IMR-90 (cell line): Measurements from ENCODE around the gene CD274. TPM values are rescaled to one million over a fixed set of nuclear protein-coding genes. Genes with fewer than 3 reads are reported as not detected.

Experiments
- ATAC-seq: fragments of 200-7000 bp; cut with Tn5 transposase; 2 replicates; pipeline ENCODE4 v1.9.1; 2020; ENCODE audit warnings: low read depth, mild to moderate bottlenecking, moderate library complexity
- BruUV-seq: library from RNA; stranded (reverse); fragments of 400-500 nt; replicated peaks from 2 replicates; lab custom pipeline; 2021; lab: Mats Ljungman, UMichigan
- CTCF ChIA-PET: fragments of 300-600 bp; formaldehyde crosslinking; extraction: SDS; loops from one replicate; lab custom pipeline; 2021; ENCODE audit warnings: antibody characterized with exemption; lab: Yijun Ruan, JAX
- POLR2A ChIA-PET: fragments of 300-600 bp; sonication (Branson Sonifier 250); formaldehyde crosslinking; loops from one replicate; lab custom pipeline; 2022; ENCODE audit warnings: antibody characterized with exemption; ENCODE audit not compliant: unreplicated experiment; lab: Charles Lee
- DNase-seq: peaks from one replicate; pipeline ENCODE4 v3.0.0; 2013
- H2AFZ ChIP-seq: replicated peaks from 2 replicates; pipeline ENCODE3; 2013; ENCODE audit warnings: low read length, mild to moderate bottlenecking; ENCODE audit not compliant: poor library complexity
- H2AK5ac ChIP-seq: 2 replicates; pipeline ENCODE4 v1.6.1; 2013; ENCODE audit warnings: low read depth, low read length, inconsistent platforms
- H2AK9ac ChIP-seq: replicated peaks from 2 replicates; pipeline ENCODE3; 2013; ENCODE audit warnings: mild to moderate bottlenecking, low read depth, low read length, moderate library complexity; ENCODE audit not compliant: poor library complexity
- H2BK120ac ChIP-seq: 2 replicates; pipeline ENCODE4 v1.6.1; 2013; ENCODE audit warnings: low read depth, low read length, inconsistent platforms
- H2BK15ac ChIP-seq: 3 replicates; pipeline ENCODE4 v1.6.1; 2013; ENCODE audit warnings: low read depth, low read length, inconsistent platforms
- H2BK20ac ChIP-seq: 2 replicates; pipeline ENCODE4 v1.6.1; 2013; ENCODE audit warnings: low read depth, mild to moderate bottlenecking, inconsistent platforms, low read length, moderate library complexity
- H2BK5ac ChIP-seq: 2 replicates; pipeline ENCODE4 v1.6.1; 2013; ENCODE audit warnings: mild to moderate bottlenecking, low read depth, low read length, inconsistent platforms; ENCODE audit not compliant: poor library complexity, severe bottlenecking
- H3K14ac ChIP-seq: replicated peaks from 2 replicates; pipeline ENCODE4 v1.6.1; 2013; ENCODE audit warnings: low read depth, low read length, inconsistent platforms
- H3K18ac ChIP-seq: 2 replicates; pipeline ENCODE4 v1.6.1; 2013; ENCODE audit warnings: low read depth, low read length, control low read depth
- H3K23ac ChIP-seq: 2 replicates; pipeline ENCODE4 v1.6.1; 2013; ENCODE audit warnings: low read depth, low read length, inconsistent platforms
- H3K27ac ChIP-seq: 2 replicates; pipeline ENCODE4 v1.5.1; 2013; ENCODE audit warnings: mild to moderate bottlenecking, control low read depth, low read length; ENCODE audit not compliant: insufficient read depth
- H3K27me3 ChIP-seq: 2 replicates; pipeline ENCODE4 v1.6.1; 2013; ENCODE audit warnings: low read length; ENCODE audit not compliant: control insufficient read depth, insufficient read depth
- H3K36me3 ChIP-seq: 2 replicates; pipeline ENCODE4 v1.6.1; 2013; ENCODE audit warnings: low read length, mixed read lengths; ENCODE audit not compliant: control insufficient read depth, insufficient read depth
- H3K4ac ChIP-seq: 2 replicates; pipeline ENCODE4 v1.6.1; 2013; ENCODE audit warnings: low read depth, low read length, inconsistent platforms
- H3K4me1 ChIP-seq: 2 replicates; pipeline ENCODE4 v1.6.1; 2013; ENCODE audit warnings: low read length, mixed read lengths; ENCODE audit not compliant: control insufficient read depth, insufficient read depth
- H3K4me2 ChIP-seq: 2 replicates; pipeline ENCODE4 v1.6.1; 2013; ENCODE audit warnings: low read depth, mild to moderate bottlenecking, control low read depth, low read length, moderate library complexity
- H3K4me3 ChIP-seq: 2 replicates; pipeline ENCODE4 v1.5.1; 2013; ENCODE audit warnings: low read depth, mild to moderate bottlenecking, control low read depth, low read length, moderate library complexity; ENCODE audit not compliant: insufficient read depth
- H3K56ac ChIP-seq: 2 replicates; pipeline ENCODE4 v1.6.1; 2013; ENCODE audit warnings: low read length, inconsistent platforms; ENCODE audit not compliant: insufficient read depth; ENCODE audit errors: extremely low read depth
- H3K79me1 ChIP-seq, 2 experiments: 2 replicates each; pipeline ENCODE4 v1.6.1; 2013; ENCODE audit warnings: low read length in 2 of 2, inconsistent platforms in 1 of 2, low read depth in 1 of 2
- H3K9ac ChIP-seq: 2 replicates; pipeline ENCODE4 v1.6.1; 2013; ENCODE audit warnings: low read depth, low read length, control low read depth
- H3K9me1 ChIP-seq: 2 replicates; pipeline ENCODE4 v1.6.1; 2013; ENCODE audit warnings: low read length, inconsistent platforms; ENCODE audit not compliant: insufficient read depth
- H3K9me3 ChIP-seq: 2 replicates; pipeline ENCODE4 v1.6.1; 2013; ENCODE audit warnings: low read length; ENCODE audit not compliant: control insufficient read depth, insufficient read depth
- H4K20me1 ChIP-seq: 2 replicates; pipeline ENCODE4 v1.6.1; 2013; ENCODE audit warnings: low read length, inconsistent platforms; ENCODE audit not compliant: insufficient read depth
- H4K5ac ChIP-seq: 2 replicates; pipeline ENCODE4 v1.6.1; 2013; ENCODE audit warnings: mild to moderate bottlenecking, low read depth, low read length, control low read depth
- H4K8ac ChIP-seq, 2 experiments: 2 replicates each; pipeline ENCODE4 v1.6.1; 2013; ENCODE audit warnings: low read depth in 2 of 2, low read length in 2 of 2, control low read depth in 1 of 2, inconsistent platforms in 1 of 2
- H4K91ac ChIP-seq: 2 replicates; pipeline ENCODE4 v1.6.1; 2013; ENCODE audit warnings: low read depth, low read length, inconsistent platforms; ENCODE audit not compliant: insufficient read depth
- BHLHE40 ChIP-seq: fragments of 150-350 bp; IDR thresholded peaks from 2 replicates; pipeline ENCODE4 v1.6.1; 2016; ENCODE audit warnings: mild to moderate bottlenecking, low read depth, low read length
- CEBPB ChIP-seq: IDR thresholded peaks from 2 replicates; pipeline ENCODE4 v1.6.1; 2012; ENCODE audit warnings: low read depth, low read length, improper control_type of control experiment
- CHD1 ChIP-seq: IDR thresholded peaks from 2 replicates; pipeline ENCODE4 v1.6.1; 2012; ENCODE audit warnings: low read depth, low read length, improper control_type of control experiment
- CTCF ChIP-seq: conservative IDR thresholded peaks from 2 replicates; pipeline ENCODE4 v1.5.1; 2012; ENCODE audit warnings: mild to moderate bottlenecking, low read depth, low read length, improper control_type of control experiment
- ELK1 ChIP-seq: fragments of 150-350 bp; IDR thresholded peaks from 2 replicates; pipeline ENCODE4 v1.6.1; 2016; ENCODE audit warnings: low read depth, mild to moderate bottlenecking, low read length, moderate library complexity, borderline replicate concordance
- FOS ChIP-seq: fragments of 150-350 bp; IDR thresholded peaks from 2 replicates; pipeline ENCODE4 v1.6.1; 2016; ENCODE audit warnings: low read depth, low read length
- MAFK ChIP-seq: IDR thresholded peaks from 2 replicates; pipeline ENCODE4 v1.6.1; 2012; ENCODE audit warnings: low read depth, low read length, improper control_type of control experiment
- MAZ ChIP-seq: IDR thresholded peaks from 2 replicates; pipeline ENCODE4 v1.6.1; 2012; ENCODE audit warnings: low read depth, mild to moderate bottlenecking, low read length, improper control_type of control experiment, moderate library complexity, borderline replicate concordance
- MXI1 ChIP-seq: IDR thresholded peaks from 2 replicates; pipeline ENCODE4 v1.6.1; 2012; ENCODE audit warnings: low read depth, mild to moderate bottlenecking, low read length, moderate library complexity, borderline replicate concordance
- NFE2L2 ChIP-seq: fragments of 150-350 bp; IDR thresholded peaks from 2 replicates; pipeline ENCODE4 v1.6.1; 2016; ENCODE audit warnings: low read depth, mild to moderate bottlenecking, low read length
- POLR2A ChIP-seq: IDR thresholded peaks from 2 replicates; pipeline ENCODE4 v1.6.1; 2012; ENCODE audit warnings: mild to moderate bottlenecking, low read depth, low read length
- RAD21 ChIP-seq: IDR thresholded peaks from 2 replicates; pipeline ENCODE4 v1.6.1; 2012; ENCODE audit warnings: low read length, improper control_type of control experiment
- RCOR1 ChIP-seq: IDR thresholded peaks from 2 replicates; pipeline ENCODE4 v1.6.1; 2012; ENCODE audit warnings: mild to moderate bottlenecking, low read length, improper control_type of control experiment; ENCODE audit not compliant: insufficient replicate concordance
- RFX5 ChIP-seq: IDR thresholded peaks from 2 replicates; pipeline ENCODE4 v1.8.0; 2012; ENCODE audit warnings: low read depth, mild to moderate bottlenecking, low read length, moderate library complexity
- SMC3 ChIP-seq: fragments of 150-350 bp; IDR thresholded peaks from 2 replicates; pipeline ENCODE4 v1.6.1; 2016; ENCODE audit warnings: low read depth, mild to moderate bottlenecking, antibody characterized with exemption, low read length, moderate library complexity
- USF2 ChIP-seq: fragments of 150-350 bp; IDR thresholded peaks from 2 replicates; pipeline ENCODE4 v1.6.1; 2017; ENCODE audit warnings: mild to moderate bottlenecking, antibody characterized with exemption, low read length, low read depth
- WGBS, 2 experiments: methylation state at CpG; one replicate each; pipeline versions ENCODE4 v1.1.5 to v1.1.7; 2013; ENCODE audit warnings: missing lambda C conversion rate in 2 of 2; ENCODE audit not compliant: insufficient read length in 1 of 2; ENCODE audit errors: extremely low coverage in 2 of 2; 5-methylcytosine and 5-hydroxymethylcytosine counted together
- dilution Hi-C: fragments of 300-500 bp; cut with HindIII; formaldehyde crosslinking; loops from one replicate; pipeline ENCODE4 v1.14.3; 2018; ENCODE audit warnings: low sequenced_read_pairs; ENCODE audit not compliant: unreplicated experiment
- in situ Hi-C: fragments of 300-500 bp; cut with MboI; formaldehyde crosslinking; loops from 3 replicates; pipeline ENCODE4 v1.14.3; 2019; ENCODE audit warnings: low sequenced_read_pairs, inconsistent platforms, mixed read lengths
- intact Hi-C: fragments of 100-400 bp; cut with micrococcal nuclease; formaldehyde crosslinking; loops from 2 replicates; pipeline ENCODE4 v1.10.0; 2022
- polyA plus RNA-seq, 3 experiments: library from polyadenylated mRNA; depleted of rRNA; stranded (reverse); fragments of >200 nt; gene quantifications; 2 replicates each; pipeline ENCODE4 v1.2.3, GENCODE V29; 2012; ENCODE audit warnings: low replicate concordance in 1 of 3
- total RNA-seq: library from RNA; depleted of rRNA; stranded (reverse); fragments of >200 nt; gene quantifications from 2 replicates; pipeline ENCODE4 v1.2.3, GENCODE V29; 2012

The CD274 gene
- total and polyA plus RNA-seq, 2 of the 4 experiments (the other 2 are of a cell fraction) = 17.4 to 19.4 TPM

GRCh38 chr9:5447337-5447736 lies 3.0 kb upstream of the CD274 start:
- no peak overlapping the region for H4K5ac ChIP-seq
- CTCF ChIA-PET = interaction anchor here (1.2 kb wide), 1 partner anchor 143 kb away, joined by 4 read pairs; no protein-coding TSS in a partner anchor
- no peak overlapping the region for H2AK9ac ChIP-seq
- no CpG with 5 or more reads among the region's 3 CpGs for WGBS, 2 experiments
- peaks cover 0 to 16% of the 10 kb centered on the region in 2 experiments; a peak in 2 of 4 replicates for H3K79me1 ChIP-seq
- peaks cover 2% of the 10 kb centered on the region; the same call in 1 of the 2 replicates for H3K9me1 ChIP-seq
- ATAC-seq = no peak
- H2BK5ac ChIP-seq = no peak overlapping the region
- H3K27me3 ChIP-seq = no peaks in the 10 kb centered on the region
- in situ Hi-C loops = loop anchor here (25.0 kb wide), 1 partner anchor 685 kb away; no protein-coding TSS in a partner anchor
- peak overlapping the region; percentile 60 for H4K91ac ChIP-seq
- H3K4ac ChIP-seq = peak overlapping the region; percentile 83
- peak overlapping the region; percentile 69; the same call in 1 of the 3 replicates for H2BK15ac ChIP-seq
- H3K4me3 ChIP-seq = no peak overlapping the region
- peak overlapping the region; percentile 82 for H2AK5ac ChIP-seq
- dilution Hi-C loops = no loop called here
- peak overlapping the region; percentile 76 for H2BK120ac ChIP-seq
- H4K8ac ChIP-seq = peak overlapping the region; percentile 49 to 50; a peak in 2 of 4 replicates
- POLR2A ChIA-PET = no interaction called here
- H3K36me3 ChIP-seq = no peaks in the 10 kb centered on the region
- H4K20me1 ChIP-seq = no peaks in the 10 kb centered on the region
- no peak overlapping the region; the same call in 1 of the 2 replicates for H3K23ac ChIP-seq
- no peak for TF ChIP-seq USF2
- TF ChIP-seq BHLHE40 = no peak
- TF ChIP-seq CTCF = no peak
- no peak for TF ChIP-seq RCOR1
- no peak for TF ChIP-seq CEBPB
- no peak for TF ChIP-seq CHD1
- no peak for TF ChIP-seq RFX5
- TF ChIP-seq MAZ = no peak
- TF ChIP-seq FOS = no peak
- no peak for TF ChIP-seq ELK1
- no peak for TF ChIP-seq RAD21
- no peak for TF ChIP-seq MXI1
- no peak for TF ChIP-seq SMC3
- TF ChIP-seq MAFK = no peak
- TF ChIP-seq POLR2A = no peak
- TF ChIP-seq NFE2L2 = no peak
- H3K4me1 ChIP-seq = peaks cover 4% of the 10 kb centered on the region
- H3K14ac ChIP-seq = peak overlapping the region; percentile 76
- no peak for DNase-seq
- no peaks in the 10 kb centered on the region for H3K9me3 ChIP-seq
- H2BK20ac ChIP-seq = 0 out of 2 replicates have a peak overlapping the region, but pooled peaks have one; percentile 32
- no peak overlapping the region for H3K9ac ChIP-seq
- H3K4me2 ChIP-seq = peak overlapping the region; percentile 2; the same call in 1 of the 2 replicates
- H3K56ac ChIP-seq = no peak overlapping the region
- no peak overlapping the region for H2AFZ ChIP-seq
- no peak overlapping the region for H3K27ac ChIP-seq
- no TSS peak for BruUV-seq
- peak overlapping the region; percentile 12; the same call in 1 of the 2 replicates for H3K18ac ChIP-seq
- intact Hi-C loops = no loop called here
